Right atrium auricular region (tissue), 2 donors: Measurements from ENCODE around the gene OPN5. TPM values are rescaled to one million over a fixed set of nuclear protein-coding genes. Genes with fewer than 3 reads are reported as not detected.

Experiments
- DNase-seq: peaks from one replicate; pipeline ENCODE4 v3.0.0-alpha.2; 2019; ENCODE audit warnings: low spot score
- H3K27ac ChIP-seq, 2 donors: fragments of 200-600 bp; sonication (generic); 1 replicate in 1 of 2; 2 replicates in 1 of 2; pipeline ENCODE4 v1.5.1; 2016 to 2019
- H3K27me3 ChIP-seq, 2 donors: fragments of 200-600 bp; sonication (generic); one replicate each; pipeline versions ENCODE4 v1.5.1 to v1.6.0; 2017 to 2019
- H3K36me3 ChIP-seq: fragments of 200-600 bp; sonication (generic); one replicate; pipeline ENCODE4 v1.5.1; 2016
- H3K4me1 ChIP-seq, 2 donors: fragments of 200-600 bp; sonication (generic); one replicate each; pipeline versions ENCODE4 v1.5.1 to v1.6.0; 2017 to 2019
- H3K4me3 ChIP-seq, 2 donors: fragments of 200-600 bp; sonication (generic); 1 replicate in 1 of 2; 2 replicates in 1 of 2; pipeline ENCODE4 v1.5.1; 2017 to 2019; ENCODE audit warnings: mild to moderate bottlenecking in 1 of 2, moderate library complexity in 1 of 2
- H3K9me3 ChIP-seq, 2 donors: fragments of 200-600 bp; sonication (generic); one replicate each; pipeline ENCODE4 v1.5.1; 2019
- total RNA-seq, 2 donors: library from RNA; depleted of rRNA; stranded (reverse); fragments of >200 nt; gene quantifications; one replicate each; pipeline ENCODE4 v1.1.0, GENCODE V29; 2016
- TF ChIP-seq, protein P1 (sequence below), 2 donors: fragments of 200-600 bp; sonication (generic); IDR thresholded peaks; one replicate each; pipeline ENCODE4 v1.5.1; 2019; ENCODE audit warnings: antibody characterized with exemption in 2 of 2

OPN5 gene
- total RNA-seq, 2 donors from 2014 or later, result not detected

DNA sequence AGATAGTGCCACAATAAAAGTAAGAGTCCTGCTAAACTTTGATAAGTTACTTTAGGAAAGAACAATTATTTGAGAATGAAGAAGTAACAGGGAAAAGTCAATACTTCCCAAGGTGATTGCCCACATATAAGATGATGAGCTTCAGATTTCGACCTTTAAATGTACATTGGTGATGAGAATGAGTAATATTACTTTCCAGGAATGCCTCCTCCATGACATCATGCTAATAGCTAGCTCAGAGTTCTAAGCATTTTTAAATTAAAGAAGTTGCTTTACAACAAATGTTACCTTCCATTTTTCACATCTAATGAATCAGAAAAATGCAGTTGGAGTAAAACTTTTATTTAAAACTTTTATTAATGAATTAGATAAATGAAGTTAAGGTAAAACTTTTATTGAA lies 22.5 kb upstream of the OPN5 start:
- Histone ChIP-seq H3K27ac (no peak overlapping the region), H3K9me3 (no peaks in the 10 kb centered on the region), H3K4me1 (no peaks in the 10 kb centered on the region), H3K36me3 (no peaks in the 10 kb centered on the region), H3K27me3 (no peaks in the 10 kb centered on the region), H3K4me3 (no peak overlapping the region)
- TF ChIP-seq, protein P1, sequence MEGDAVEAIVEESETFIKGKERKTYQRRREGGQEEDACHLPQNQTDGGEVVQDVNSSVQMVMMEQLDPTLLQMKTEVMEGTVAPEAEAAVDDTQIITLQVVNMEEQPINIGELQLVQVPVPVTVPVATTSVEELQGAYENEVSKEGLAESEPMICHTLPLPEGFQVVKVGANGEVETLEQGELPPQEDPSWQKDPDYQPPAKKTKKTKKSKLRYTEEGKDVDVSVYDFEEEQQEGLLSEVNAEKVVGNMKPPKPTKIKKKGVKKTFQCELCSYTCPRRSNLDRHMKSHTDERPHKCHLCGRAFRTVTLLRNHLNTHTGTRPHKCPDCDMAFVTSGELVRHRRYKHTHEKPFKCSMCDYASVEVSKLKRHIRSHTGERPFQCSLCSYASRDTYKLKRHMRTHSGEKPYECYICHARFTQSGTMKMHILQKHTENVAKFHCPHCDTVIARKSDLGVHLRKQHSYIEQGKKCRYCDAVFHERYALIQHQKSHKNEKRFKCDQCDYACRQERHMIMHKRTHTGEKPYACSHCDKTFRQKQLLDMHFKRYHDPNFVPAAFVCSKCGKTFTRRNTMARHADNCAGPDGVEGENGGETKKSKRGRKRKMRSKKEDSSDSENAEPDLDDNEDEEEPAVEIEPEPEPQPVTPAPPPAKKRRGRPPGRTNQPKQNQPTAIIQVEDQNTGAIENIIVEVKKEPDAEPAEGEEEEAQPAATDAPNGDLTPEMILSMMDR (IDR thresholded peaks at IDR 0.05), result no peak
- no peak for DNase-seq

DNA sequence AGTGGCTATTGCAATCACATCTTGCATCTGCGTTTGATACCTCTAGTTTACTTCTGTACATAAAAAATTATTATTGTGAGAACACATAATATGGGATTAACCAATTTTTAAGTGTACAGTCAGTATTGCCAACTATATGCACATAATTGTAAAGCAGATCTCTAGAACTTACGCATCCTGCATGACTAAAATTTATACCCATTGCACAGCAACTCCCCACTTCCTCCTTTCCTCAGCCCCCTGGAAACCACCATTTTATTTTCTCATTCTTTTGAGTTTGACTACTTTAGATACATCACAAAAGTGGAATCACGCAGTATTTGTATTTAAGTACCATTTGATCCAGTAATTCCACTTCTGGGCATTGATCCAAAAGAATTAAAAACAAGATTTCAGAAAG lies 19.3 kb upstream of the OPN5 start:
- H3K36me3 ChIP-seq, result no peaks in the 10 kb centered on the region
- TF ChIP-seq, protein P1 (IDR thresholded peaks at IDR 0.05), result no peak
- H3K9me3 ChIP-seq, result peaks cover 0 to 9% of the 10 kb centered on the region in 2 donors
- H3K27ac ChIP-seq, result no peak overlapping the region
- no peaks in the 10 kb centered on the region for H3K27me3 ChIP-seq
- DNase-seq, result no peak
- no peak overlapping the region for H3K4me3 ChIP-seq
- no peaks in the 10 kb centered on the region for H3K4me1 ChIP-seq

DNA sequence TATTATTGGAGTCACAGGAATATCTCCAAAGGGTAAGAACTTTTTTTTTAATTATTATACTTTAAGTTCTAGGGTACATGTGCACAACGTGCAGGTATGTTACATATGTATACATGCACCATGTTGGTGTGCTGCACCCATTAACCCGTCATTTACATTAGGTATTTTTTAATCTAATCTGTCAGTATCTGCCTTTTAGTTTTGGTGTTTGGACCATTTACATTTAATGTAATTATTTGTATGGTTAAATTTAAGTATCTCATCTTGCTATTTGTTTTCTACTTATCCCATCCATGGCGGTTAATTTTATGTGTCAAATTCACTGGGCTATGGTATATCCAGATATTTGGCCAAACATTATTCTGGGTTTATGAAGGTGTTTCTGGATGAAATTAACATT lies 15.4 kb upstream of the OPN5 start:
- H3K4me1 ChIP-seq, result no peaks in the 10 kb centered on the region
- no peak overlapping the region for H3K4me3 ChIP-seq
- TF ChIP-seq, protein P1 (IDR thresholded peaks at IDR 0.05), result no peak
- H3K36me3 ChIP-seq, result no peaks in the 10 kb centered on the region
- no peak for DNase-seq
- H3K27me3 ChIP-seq, result no peaks in the 10 kb centered on the region
- peaks cover 0 to 9% of the 10 kb centered on the region in 2 donors for H3K9me3 ChIP-seq
- no peak overlapping the region for H3K27ac ChIP-seq

- Histone ChIP-seq H3K27me3 (no peaks in the 10 kb centered on the region), H3K36me3 (no peaks in the 10 kb centered on the region), H3K9me3 (peaks cover 0 to 9% of the 10 kb centered on the region in 2 donors), H3K4me3 (no peak overlapping the region), H3K4me1 (no peaks in the 10 kb centered on the region), H3K27ac (no peak overlapping the region)
- TF ChIP-seq, protein P1 (IDR thresholded peaks at IDR 0.05), result no peak
- no peak for DNase-seq
Observed at GRCh38 chr6:47767102-47767501, 14.7 kb upstream of the OPN5 start.

GRCh38 chr6:47769982-47770381 lies 11.8 kb upstream of the OPN5 start:
- Histone ChIP-seq H3K27me3 (no peaks in the 10 kb centered on the region), H3K27ac (no peak overlapping the region), H3K9me3 (peaks cover 0 to 9% of the 10 kb centered on the region in 2 donors), H3K36me3 (no peaks in the 10 kb centered on the region), H3K4me1 (no peaks in the 10 kb centered on the region), H3K4me3 (no peak overlapping the region)
- no peak for DNase-seq
- TF ChIP-seq, protein P1 (IDR thresholded peaks at IDR 0.05), result no peak

DNA sequence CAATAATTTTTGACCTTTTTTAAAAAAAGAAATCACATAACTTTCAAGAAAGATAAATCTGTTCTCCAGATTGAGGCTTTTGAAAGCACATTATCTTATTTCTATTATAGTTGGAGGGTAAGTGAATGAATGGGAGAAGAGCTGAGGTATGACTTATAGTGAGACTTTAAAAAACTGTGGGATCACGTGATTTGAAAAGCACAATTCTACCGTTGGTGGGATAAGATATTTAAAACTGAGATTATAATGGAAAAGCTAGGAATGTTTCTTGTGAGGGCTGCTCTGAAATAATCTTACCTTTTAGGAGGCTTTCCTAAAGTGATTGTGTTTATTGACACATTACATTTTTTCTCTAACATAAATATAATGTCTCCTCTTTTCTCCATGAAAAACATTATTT lies 9.5 kb upstream of the OPN5 start:
- no peaks in the 10 kb centered on the region for H3K36me3 ChIP-seq
- no peak overlapping the region for H3K4me3 ChIP-seq
- no peaks in the 10 kb centered on the region for H3K4me1 ChIP-seq
- H3K9me3 ChIP-seq, result no peaks in the 10 kb centered on the region
- no peaks in the 10 kb centered on the region for H3K27me3 ChIP-seq
- no peak overlapping the region for H3K27ac ChIP-seq
- DNase-seq, result no peak
- TF ChIP-seq, protein P1 (IDR thresholded peaks at IDR 0.05), result no peak
